Measurements from ENCODE around the gene ZNF432. TPM values are rescaled to one million over a fixed set of nuclear protein-coding genes. Genes with fewer than 3 reads are reported as not detected.
"Not testable (repeated sequence)": the region's sequence is repeated elsewhere in the genome, so short reads cannot be mapped to it uniquely, and the experiment has no call there.

Gene ZNF432
- total and polyA plus RNA-seq, 2 donors (not counting 1 experiment from before 2014, with no cell fraction given): 5.1 to 25.0 TPM

DNA sequence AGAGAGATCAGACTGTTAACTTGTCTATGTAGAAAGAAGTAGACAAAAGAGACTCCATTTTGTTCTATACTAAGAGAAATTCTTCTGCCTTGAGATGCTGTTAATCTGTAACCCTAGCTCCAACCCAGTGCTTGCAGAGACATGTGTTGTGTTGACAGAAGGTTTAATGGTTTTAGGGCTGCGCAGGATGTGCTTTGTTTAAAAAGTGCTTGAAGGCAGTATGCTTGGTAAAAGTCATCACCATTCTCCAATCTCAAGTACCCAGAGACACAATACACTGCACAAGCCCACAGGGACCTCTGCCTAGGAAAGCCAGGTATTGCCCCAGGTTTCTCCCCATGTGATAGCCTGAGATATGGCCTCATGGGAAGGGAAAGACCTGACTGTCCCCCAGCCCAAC, 3.1 kb upstream of the ZNF432 start:
- CTCF ChIA-PET; H3K4me3 ChIP-seq (ENCODE audit: control extremely low read depth in 1 of 5, extremely low read depth in 1 of 5, insufficient read depth in 1 of 5, low read depth in 2 of 5, low read length in 4 of 5); H3K27ac Mint-ChIP-seq; intact Hi-C loops (cut with micrococcal nuclease); DNase-seq; H3K4me2 ChIP-seq (replicated peaks; ENCODE audit: low read depth, low read length, poor library complexity, severe bottlenecking); POLR2A ChIA-PET; H2AFZ ChIP-seq (ENCODE audit: insufficient read depth, low read depth, low read length, poor library complexity, severe bottlenecking); H3K4me3 Mint-ChIP-seq; H3K4me1 ChIP-seq (ENCODE audit: control insufficient read depth in 2 of 2, insufficient read depth in 2 of 2, low read length in 2 of 2); H3K27ac ChIP-seq (ENCODE audit: low read length in 2 of 2); H4K20me1 ChIP-seq (ENCODE audit: control insufficient read depth, insufficient read depth, low read length, poor library complexity, severe bottlenecking); ATAC-seq (ENCODE audit: low read depth); H3K36me3 ChIP-seq (replicated peaks in 1 of 2; ENCODE audit: control extremely low read depth in 1 of 2, control insufficient read depth in 1 of 2, extremely low read depth in 1 of 2, insufficient read depth in 2 of 2, low read length in 1 of 2); H3K9ac ChIP-seq (ENCODE audit: low read length); H3K27me3 ChIP-seq (replicated peaks in 1 of 4; ENCODE audit: control extremely low read depth in 1 of 4, control insufficient read depth in 3 of 4, insufficient read depth in 4 of 4, low read length in 3 of 4); H3K27me3 Mint-ChIP-seq; H3K9me3 Mint-ChIP-seq (ENCODE audit: insufficient read depth): not testable (repeated sequence)
- no CpG with 5 or more reads among the region's 1 CpG for WGBS (ENCODE audit: insufficient coverage)
- H3K79me2 ChIP-seq (ENCODE audit: control insufficient read depth, insufficient read depth, low read length): peaks cover 24% of the 10 kb centered on the region
- peaks cover 21% of the 10 kb centered on the region for H3K4me1 Mint-ChIP-seq
- peaks cover 3 to 16% (median 9%) of the 10 kb centered on the region in 3 donors for H3K9me3 ChIP-seq (ENCODE audit: control extremely low read depth in 1 of 3, control insufficient read depth in 2 of 3, insufficient read depth in 1 of 3, low read length in 2 of 3)

GRCh38 chr19:52039169-52039568, 9.5 kb downstream of the ZNF432 start:
- Histone ChIP-seq H4K20me1 (ENCODE audit: control insufficient read depth, insufficient read depth, low read length, poor library complexity, severe bottlenecking) (no peaks in the 10 kb centered on the region), H2AFZ (ENCODE audit: insufficient read depth, low read depth, low read length, poor library complexity, severe bottlenecking) (no peak overlapping the region), H3K9me3 (ENCODE audit: control extremely low read depth in 1 of 3, control insufficient read depth in 2 of 3, insufficient read depth in 1 of 3, low read length in 2 of 3) (peaks cover 21 to 44% (median 42%) of the 10 kb centered on the region in 3 donors), H3K36me3 (replicated peaks in 1 of 2; ENCODE audit: control extremely low read depth in 1 of 2, control insufficient read depth in 1 of 2, extremely low read depth in 1 of 2, insufficient read depth in 2 of 2, low read length in 1 of 2) (peaks cover 45 to 74% of the 10 kb centered on the region in 2 experiments), H3K27me3 (replicated peaks in 1 of 4; ENCODE audit: control extremely low read depth in 1 of 4, control insufficient read depth in 3 of 4, insufficient read depth in 4 of 4, low read length in 3 of 4) (no peaks in the 10 kb centered on the region), H3K4me3 (ENCODE audit: control extremely low read depth in 1 of 5, extremely low read depth in 1 of 5, insufficient read depth in 1 of 5, low read depth in 2 of 5, low read length in 4 of 5) (no peak overlapping the region), H3K27ac (ENCODE audit: low read length in 2 of 2) (no peak overlapping the region), H3K9ac (ENCODE audit: low read length) (no peak overlapping the region), H3K4me2 (replicated peaks; ENCODE audit: low read depth, low read length, poor library complexity, severe bottlenecking) (no peak overlapping the region), H3K79me2 (ENCODE audit: control insufficient read depth, insufficient read depth, low read length) (no peaks in the 10 kb centered on the region), H3K4me1 (ENCODE audit: control insufficient read depth in 2 of 2, insufficient read depth in 2 of 2, low read length in 2 of 2) (no peaks in the 10 kb centered on the region)
- 100% methylated on average over 1 of the region's 4 CpGs for WGBS (ENCODE audit: insufficient coverage)
- ChIA-PET POLR2A (no interaction called here), CTCF (no interaction called here)
- no peaks in the 10 kb centered on the region for H3K4me1 Mint-ChIP-seq
- DNase-seq: no peak
- no peak overlapping the region for H3K27ac Mint-ChIP-seq
- ATAC-seq (ENCODE audit: low read depth): no peak
- H3K4me3 Mint-ChIP-seq: no peak overlapping the region
- intact Hi-C loops (cut with micrococcal nuclease): no loop called here
- H3K9me3 Mint-ChIP-seq (ENCODE audit: insufficient read depth): peaks cover 22% of the 10 kb centered on the region
- TF ChIP-seq EZH2 (IDR thresholded peaks at IDR 0.05; ENCODE audit: borderline replicate concordance, insufficient read depth, low read depth, low read length, poor library complexity, severe bottlenecking) (no peak), CTCF (IDR thresholded peaks at IDR 0.05) (no peak)
- H3K27me3 Mint-ChIP-seq: no peaks in the 10 kb centered on the region
